GM12891 (cell line): Measurements from ENCODE around the gene LOXL4.

Source experiments
- POLR2A ChIP-seq: IDR thresholded peaks from 2 replicates; pipeline ENCODE4 v1.6.1; 2011; ENCODE audit warnings: low read depth, low read length, control low read depth
- POLR2AphosphoS5 ChIP-seq: IDR thresholded peaks from 2 replicates; pipeline ENCODE4 v1.6.1; 2011; ENCODE audit warnings: low read depth, low read length, control low read depth
- TAF1 ChIP-seq: IDR thresholded peaks from 2 replicates; pipeline ENCODE4 v1.6.1; 2011; ENCODE audit warnings: low read depth, low read length, control low read depth

DNA sequence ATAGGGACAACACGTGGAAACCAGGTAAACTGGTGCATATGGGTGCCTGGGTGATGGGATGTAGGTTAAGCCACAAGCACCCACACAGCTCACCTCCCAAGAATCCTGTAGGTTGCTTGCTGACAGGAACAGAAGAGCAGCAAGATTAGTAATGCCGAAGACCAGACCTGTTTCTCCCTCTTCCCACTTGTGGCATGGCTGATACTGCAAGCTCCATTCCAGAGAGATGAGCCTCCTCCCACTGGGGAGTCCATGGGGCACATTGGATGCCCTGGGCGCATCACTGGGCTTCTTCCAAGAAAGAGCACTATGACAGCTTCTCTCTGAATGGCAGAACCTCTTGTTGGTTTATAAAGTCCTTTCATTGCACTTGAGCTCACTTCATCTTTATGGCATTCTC, 44.4 kb upstream of the LOXL4 start:
- no peak for TF ChIP-seq POLR2AphosphoS5
- TF ChIP-seq POLR2A: no peak
- no peak for TF ChIP-seq TAF1
